ENCODE results near the gene TNFRSF25. TPM values are rescaled to one million over a fixed set of nuclear protein-coding genes. Genes with fewer than 3 reads are reported as not detected.

TNFRSF25 gene
- total RNA-seq, 1 experiment from 2014 or later: 27.6 TPM

- no peak for TF ChIP-seq CTCF (IDR thresholded peaks at IDR 0.05; ENCODE audit: unreplicated experiment)
- DNase-seq (ENCODE audit: unreplicated experiment): no peak
- Mint-ChIP-seq H3K4me3 (ENCODE audit: unreplicated experiment) (no peak overlapping the region), H3K9me3 (ENCODE audit: unreplicated experiment) (no peaks in the 10 kb centered on the region), H3K27ac (ENCODE audit: low read depth, unreplicated experiment) (no peak overlapping the region), H3K4me1 (ENCODE audit: insufficient read depth, unreplicated experiment) (no peaks in the 10 kb centered on the region), H3K36me3 (ENCODE audit: insufficient read depth, unreplicated experiment) (no peaks in the 10 kb centered on the region), H3K27me3 (ENCODE audit: insufficient read depth, unreplicated experiment) (no peaks in the 10 kb centered on the region)
- ChIA-PET POLR2A (interaction anchor here (1.0 kb wide), 2 partner anchors 44 to 67 kb away, joined by 3 read pairs; partner anchors contain the start of gene ZBTB48), CTCF (interaction anchor here (0.7 kb wide), 1 partner anchor 24 kb away, joined by 4 read pairs; no protein-coding TSS in a partner anchor)
- BruUV-seq (replicated peaks): no TSS peak
- intact Hi-C loops (cut with micrococcal nuclease): no loop called here
Observed at GRCh38 chr1:6512245-6512907, 46.4 kb upstream of the TNFRSF25 start.

GRCh38 chr1:6511561-6512244, 45.7 kb upstream of the TNFRSF25 start:
- DNase-seq (ENCODE audit: unreplicated experiment): no peak
- CTCF ChIA-PET: interaction anchor here (0.7 kb wide), 1 partner anchor 23 kb away, joined by 4 read pairs; no protein-coding TSS in a partner anchor
- Mint-ChIP-seq H3K27ac (ENCODE audit: low read depth, unreplicated experiment) (no peak overlapping the region), H3K4me1 (ENCODE audit: insufficient read depth, unreplicated experiment) (no peaks in the 10 kb centered on the region), H3K36me3 (ENCODE audit: insufficient read depth, unreplicated experiment) (no peaks in the 10 kb centered on the region), H3K4me3 (ENCODE audit: unreplicated experiment) (no peak overlapping the region), H3K27me3 (ENCODE audit: insufficient read depth, unreplicated experiment) (no peaks in the 10 kb centered on the region), H3K9me3 (ENCODE audit: unreplicated experiment) (no peaks in the 10 kb centered on the region)
- no TSS peak for BruUV-seq (replicated peaks)
- no peak for TF ChIP-seq CTCF (IDR thresholded peaks at IDR 0.05; ENCODE audit: unreplicated experiment)
- POLR2A ChIA-PET: no interaction called here
- intact Hi-C loops (cut with micrococcal nuclease): no loop called here

DNA sequence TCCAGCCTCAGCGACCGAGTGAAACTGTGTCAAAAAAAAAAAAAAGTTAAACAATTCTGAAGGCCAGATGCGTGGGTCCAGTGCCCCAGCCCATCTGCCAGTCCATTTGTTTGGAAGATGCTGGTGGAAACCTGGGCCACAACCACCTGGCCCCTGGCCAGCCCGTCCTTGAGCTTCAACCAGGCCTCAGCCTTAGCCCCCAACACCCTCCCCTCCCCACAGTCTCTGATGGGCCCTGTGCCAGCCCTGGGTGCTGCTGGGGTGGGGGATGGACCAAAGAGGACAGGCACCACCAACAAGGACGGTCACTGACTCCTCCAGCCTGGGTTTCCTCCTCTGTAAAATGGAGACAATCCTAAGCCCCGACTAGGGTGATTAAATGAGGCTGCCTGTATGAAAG, 45.1 kb upstream of the TNFRSF25 start:
- no peak for TF ChIP-seq CTCF (IDR thresholded peaks at IDR 0.05; ENCODE audit: unreplicated experiment)
- ChIA-PET POLR2A (interaction anchor here (0.9 kb wide), 1 partner anchor 10 kb away, joined by 3 read pairs; no protein-coding TSS in a partner anchor), CTCF (no interaction called here)
- Mint-ChIP-seq H3K4me1 (ENCODE audit: insufficient read depth, unreplicated experiment) (no peaks in the 10 kb centered on the region), H3K9me3 (ENCODE audit: unreplicated experiment) (no peaks in the 10 kb centered on the region), H3K27ac (ENCODE audit: low read depth, unreplicated experiment) (no peak overlapping the region), H3K27me3 (ENCODE audit: insufficient read depth, unreplicated experiment) (no peaks in the 10 kb centered on the region), H3K36me3 (ENCODE audit: insufficient read depth, unreplicated experiment) (no peaks in the 10 kb centered on the region), H3K4me3 (ENCODE audit: unreplicated experiment) (no peak overlapping the region)
- DNase-seq (ENCODE audit: unreplicated experiment): no peak
- BruUV-seq (replicated peaks): no TSS peak
- intact Hi-C loops (cut with micrococcal nuclease): no loop called here

DNA sequence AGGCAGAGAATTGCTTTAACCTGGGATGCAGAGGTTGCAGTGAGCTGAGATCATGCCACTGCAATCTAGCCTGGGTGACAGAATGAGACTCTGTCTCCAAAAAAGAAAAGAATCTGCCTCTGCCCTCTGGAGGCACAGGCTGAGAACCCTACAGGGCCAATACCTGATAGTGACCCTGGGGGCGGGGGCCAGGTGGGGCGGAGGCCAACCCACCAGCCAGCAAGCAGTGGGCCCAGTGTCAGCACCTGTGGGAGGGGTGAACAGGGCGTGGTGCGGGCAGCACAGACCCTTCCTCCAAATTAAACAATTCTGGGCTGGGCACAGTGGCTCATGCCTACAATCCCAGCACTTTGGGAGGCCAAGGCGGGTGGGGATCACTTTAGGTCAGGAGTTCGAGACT, 44.5 kb upstream of the TNFRSF25 start:
- BruUV-seq (replicated peaks): no TSS peak
- H3K4me3 Mint-ChIP-seq (ENCODE audit: unreplicated experiment): no peak overlapping the region
- CTCF ChIA-PET: interaction anchor here (0.6 kb wide), 1 partner anchor 12 kb away, joined by 3 read pairs; no protein-coding TSS in a partner anchor
- no peaks in the 10 kb centered on the region for H3K9me3 Mint-ChIP-seq (ENCODE audit: unreplicated experiment)
- no peaks in the 10 kb centered on the region for H3K4me1 Mint-ChIP-seq (ENCODE audit: insufficient read depth, unreplicated experiment)
- H3K27ac Mint-ChIP-seq (ENCODE audit: low read depth, unreplicated experiment): no peak overlapping the region
- POLR2A ChIA-PET: interaction anchor here (0.9 kb wide), 1 partner anchor 11 kb away, joined by 3 read pairs; no protein-coding TSS in a partner anchor
- no peak for TF ChIP-seq CTCF (IDR thresholded peaks at IDR 0.05; ENCODE audit: unreplicated experiment)
- intact Hi-C loops (cut with micrococcal nuclease): no loop called here
- H3K36me3 Mint-ChIP-seq (ENCODE audit: insufficient read depth, unreplicated experiment): no peaks in the 10 kb centered on the region
- DNase-seq (ENCODE audit: unreplicated experiment): no peak
- no peaks in the 10 kb centered on the region for H3K27me3 Mint-ChIP-seq (ENCODE audit: insufficient read depth, unreplicated experiment)
